K562 (cell line): ENCODE results near the gene UHRF1. TPM values are rescaled to one million over a fixed set of nuclear protein-coding genes. Genes with fewer than 3 reads are reported as not detected.

ENCODE experiments used
- BMI1 ChIP-seq: fragments of 150-350 bp; IDR thresholded peaks from 2 replicates; pipeline ENCODE4 v1.6.1; 2014; ENCODE audit warnings: low read length
- ELF1 ChIP-seq: fragments of 200-800 bp; sonication (Bioruptor generic); IDR thresholded peaks from 2 replicates; pipeline ENCODE4 v1.6.1; 2016; ENCODE audit warnings: missing genetic modification characterization, missing compliant biosample characterization
- ETV6 ChIP-seq, 3 experiments: fragments of 150-350 bp in 1 of 3; sonication (generic) in 1 of 3; formaldehyde crosslinking in 1 of 3; IDR thresholded peaks; 2 replicates each; pipeline versions ENCODE4 v1.6.1 to v1.8.0; 2014 to 2022; ENCODE audit warnings: borderline replicate concordance in 2 of 3, low read depth in 2 of 3, antibody characterized with exemption in 1 of 3, low read length in 1 of 3, mild to moderate bottlenecking in 1 of 3, missing genetic modification reagents in 1 of 3
- FOSL1 ChIP-seq: fragments of 200-800 bp; sonication (Bioruptor generic); conservative IDR thresholded peaks from 2 replicates; pipeline ENCODE4 v1.6.1; 2016; ENCODE audit warnings: missing genetic modification characterization, missing compliant biosample characterization
- HDAC2 ChIP-seq: fragments of 450-650 bp; IDR thresholded peaks from 2 replicates; pipeline ENCODE4 v1.6.1; 2016; ENCODE audit warnings: mild to moderate bottlenecking
- KLF13 ChIP-seq: fragments of 450-650 bp; IDR thresholded peaks from 2 replicates; pipeline ENCODE4 v1.6.1; 2016; ENCODE audit warnings: missing genetic modification characterization, low read depth, mild to moderate bottlenecking, missing compliant biosample characterization, moderate library complexity, borderline replicate concordance
- NUFIP1 ChIP-seq: fragments of 450-650 bp; IDR thresholded peaks from 2 replicates; pipeline ENCODE4 v1.6.1; 2018; ENCODE audit not compliant: partially characterized antibody
- RREB1 ChIP-seq: fragments of 250-450 bp; sonication (Bioruptor Pico); IDR thresholded peaks from 2 replicates; pipeline ENCODE4 v1.4.0; 2020
- SRF ChIP-seq, 2 experiments: fragments of 250-450, 450-650 bp in 1 of 2; sonication (Bioruptor Pico) in 1 of 2; sonication (generic) in 1 of 2; formaldehyde crosslinking; IDR thresholded peaks; 2 replicates each; pipeline versions ENCODE4 v1.5.0 to v1.5.1; 2020 to 2022; ENCODE audit warnings: mild to moderate bottlenecking in 1 of 2, missing genetic modification reagents in 1 of 2
- USF1 ChIP-seq: sonication (generic); formaldehyde crosslinking; IDR thresholded peaks from 2 replicates; pipeline ENCODE4 v1.9.0; 2022; ENCODE audit warnings: mild to moderate bottlenecking, missing genetic modification reagents
- polyA plus RNA-seq, 8 experiments: library from polyadenylated mRNA; depleted of rRNA in 4 of 8; stranded (reverse) in 5 of 8; unstranded in 3 of 8; fragments of >200 nt; fragmentation: Nextera tagmentation in 2 of 8; fragmentation: Illumina TruSeq in 1 of 8; extraction: Ambion mirVana in 2 of 8; extraction: Trizol in 1 of 8; gene quantifications; 2 replicates each; pipeline versions ENCODE4 v1.2.1 to v1.2.3, GENCODE V29; 2011 to 2014; ENCODE audit warnings: inconsistent platforms in 1 of 8, missing spikeins in 1 of 8
- total RNA-seq, 7 experiments: library from RNA; depleted of rRNA in 6 of 7; stranded (reverse); fragments of >200 nt in 6 of 7; fragmentation: Illumina TruSeq in 2 of 7; extraction: Trizol in 2 of 7; gene quantifications; 2 replicates each; pipeline versions ENCODE4 v1.2.1 to v1.2.3, GENCODE V29; 2011 to 2021; ENCODE audit warnings: low replicate concordance in 1 of 7

UHRF1 gene
- total and polyA plus RNA-seq, 9 of the 15 experiments (the other 6 are each of a cell fraction or from before 2014, with no cell fraction given) = 6.0 to 101 (median 30.9) TPM

GRCh38 chr19:4991996-4992698, 82.8 kb downstream of the UHRF1 start (continued):
- no peak for TF ChIP-seq RREB1 (CRISPR knock-in tag)
- TF ChIP-seq FOSL1 (tag) = 0 out of 2 replicates have a peak, but pooled peaks have one; percentile 30
- no peak for TF ChIP-seq SRF (CRISPR knock-in tag; IDR thresholded peaks at IDR 0.05)
- TF ChIP-seq KLF13 (tag) = no peak
- TF ChIP-seq USF1 = no peak
- no peak for TF ChIP-seq HDAC2
- no peak for TF ChIP-seq ETV6 (IDR thresholded peaks at IDR 0.05; ENCODE audit: borderline replicate concordance in 1 of 2, low read depth in 2 of 2, low read length in 1 of 2)
- no peak for TF ChIP-seq ETV6 (CRISPR knock-in tag; IDR thresholded peaks at IDR 0.05; ENCODE audit: borderline replicate concordance)
- TF ChIP-seq ELF1 (tag) = 0 out of 2 replicates have a peak, but pooled peaks have one; percentile 23
- TF ChIP-seq BMI1 = no peak
- no peak for TF ChIP-seq NUFIP1
